ENCODE results near the gene SPEM3. TPM values are rescaled to one million over a fixed set of nuclear protein-coding genes. Genes with fewer than 3 reads are reported as not detected.

Gene SPEM3
- total and polyA plus RNA-seq, 4 donors, result not detected

DNA sequence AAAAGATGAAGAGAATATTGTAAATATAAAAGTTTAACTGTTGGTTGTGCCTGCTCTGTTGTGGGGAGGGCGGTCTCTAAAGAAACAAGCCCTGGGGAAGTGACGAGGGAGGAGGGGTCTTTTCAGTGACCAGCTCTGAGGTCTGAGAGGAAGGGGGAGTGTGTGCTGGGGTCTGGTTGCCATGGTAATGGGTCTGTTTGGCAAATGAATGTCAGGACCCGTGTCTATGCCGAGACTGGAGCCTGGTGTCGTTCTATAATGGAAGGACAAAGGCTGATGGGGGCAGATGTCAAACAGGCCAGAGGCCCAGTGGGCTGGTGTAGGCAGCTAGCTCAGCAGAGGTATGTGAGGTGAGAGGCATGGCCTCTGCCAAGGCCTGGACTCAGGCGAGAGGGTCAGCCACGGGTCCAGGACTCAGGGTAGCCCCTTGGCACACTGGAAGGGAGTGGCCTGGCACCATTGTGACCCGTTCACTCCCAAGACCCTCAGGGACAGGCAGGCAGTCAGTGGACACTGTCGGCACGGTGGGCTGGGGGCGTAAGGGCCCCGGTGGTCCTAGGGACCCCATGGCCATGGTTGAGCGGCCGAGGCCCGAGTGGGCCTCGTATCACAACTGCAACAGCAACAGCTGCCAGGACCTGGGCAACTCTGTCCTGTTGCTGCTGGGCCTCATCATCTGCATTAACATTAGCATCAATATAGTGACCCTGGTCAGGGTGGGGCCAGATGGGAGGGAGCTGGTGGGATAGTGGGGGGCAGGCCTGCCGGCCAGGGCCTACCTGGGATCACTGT, 8.6 kb upstream of the SPEM3 start, which contains the start of gene SPEM1:
Gene SPEM1 (plus strand): TSS at position 506 of the 792 bp plus-strand sequence. CDS start 61 bp downstream, at position 567.
- Histone ChIP-seq H3K9me3 (ENCODE audit: control insufficient read depth in 4 of 4, low read length in 3 of 4) (no peaks in the 10 kb centered on the region), H3K27ac (ENCODE audit: low read depth in 1 of 2, low read length in 2 of 2) (no peak within 1 kb of the TSS), H3K9ac (ENCODE audit: low read depth in 1 of 2, low read length in 2 of 2) (no peak within 1 kb of the TSS), H3K4me3 (ENCODE audit: low read depth in 1 of 3, low read length in 3 of 3) (no peak within 1 kb of the TSS), H3K36me3 (ENCODE audit: control insufficient read depth in 4 of 4, insufficient read depth in 3 of 4, low read depth in 1 of 4, low read length in 3 of 4) (no peaks in the 10 kb centered on the region), H3K4me1 (ENCODE audit: control insufficient read depth in 4 of 4, insufficient read depth in 4 of 4, low read length in 3 of 4) (no peaks in the 10 kb centered on the region), H3K27me3 (ENCODE audit: control insufficient read depth in 4 of 4, insufficient read depth in 4 of 4, low read length in 3 of 4) (no peaks in the 10 kb centered on the region)
- 85% methylated on average over 17 of the region's 17 CpGs for WGBS
- no peak for DNase-seq (ENCODE audit: low spot score)
- TF ChIP-seq FOXA2 (IDR thresholded peaks at IDR 0.05) (no peak), YY1 (IDR thresholded peaks at IDR 0.05) (no peak), HNF4G (IDR thresholded peaks at IDR 0.05) (no peak), NR2F2 (IDR thresholded peaks at IDR 0.05) (no peak), RXRA (IDR thresholded peaks at IDR 0.05) (no peak), HNF4A (conservative IDR thresholded peaks at IDR 0.05) (no peak), EGR1 (IDR thresholded peaks at IDR 0.05; ENCODE audit: low read depth in 2 of 2) (no peak)
- TF ChIP-seq, protein P1, sequence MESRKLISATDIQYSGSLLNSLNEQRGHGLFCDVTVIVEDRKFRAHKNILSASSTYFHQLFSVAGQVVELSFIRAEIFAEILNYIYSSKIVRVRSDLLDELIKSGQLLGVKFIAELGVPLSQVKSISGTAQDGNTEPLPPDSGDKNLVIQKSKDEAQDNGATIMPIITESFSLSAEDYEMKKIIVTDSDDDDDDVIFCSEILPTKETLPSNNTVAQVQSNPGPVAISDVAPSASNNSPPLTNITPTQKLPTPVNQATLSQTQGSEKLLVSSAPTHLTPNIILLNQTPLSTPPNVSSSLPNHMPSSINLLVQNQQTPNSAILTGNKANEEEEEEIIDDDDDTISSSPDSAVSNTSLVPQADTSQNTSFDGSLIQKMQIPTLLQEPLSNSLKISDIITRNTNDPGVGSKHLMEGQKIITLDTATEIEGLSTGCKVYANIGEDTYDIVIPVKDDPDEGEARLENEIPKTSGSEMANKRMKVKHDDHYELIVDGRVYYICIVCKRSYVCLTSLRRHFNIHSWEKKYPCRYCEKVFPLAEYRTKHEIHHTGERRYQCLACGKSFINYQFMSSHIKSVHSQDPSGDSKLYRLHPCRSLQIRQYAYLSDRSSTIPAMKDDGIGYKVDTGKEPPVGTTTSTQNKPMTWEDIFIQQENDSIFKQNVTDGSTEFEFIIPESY (IDR thresholded peaks at IDR 0.05), result no peak

DNA sequence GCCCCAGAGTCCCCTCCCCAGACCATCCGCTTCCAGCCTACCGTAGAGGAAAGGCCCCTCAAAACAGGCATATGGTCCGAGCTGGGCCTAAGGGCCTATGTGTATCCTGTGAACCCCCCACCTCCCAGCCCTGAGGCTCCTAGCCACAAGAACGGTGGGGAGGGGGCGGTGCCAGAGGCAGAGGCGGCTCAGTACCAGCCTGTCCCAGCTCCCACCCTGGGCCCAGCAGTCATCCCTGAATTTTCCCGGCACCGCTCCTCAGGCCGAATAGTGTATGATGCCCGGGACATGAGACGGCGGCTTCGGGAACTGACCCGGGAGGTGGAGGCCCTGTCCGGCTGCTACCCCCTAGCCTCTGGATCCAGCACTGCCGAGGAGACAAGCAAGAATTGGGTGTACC, 7.5 kb upstream of the SPEM3 start:
- no peaks in the 10 kb centered on the region for H3K27me3 ChIP-seq (ENCODE audit: control insufficient read depth in 4 of 4, insufficient read depth in 4 of 4, low read length in 3 of 4)
- H3K9me3 ChIP-seq (ENCODE audit: control insufficient read depth in 4 of 4, low read length in 3 of 4), result no peaks in the 10 kb centered on the region
- WGBS, result 95% methylated on average over 16 of the region's 16 CpGs
- no peaks in the 10 kb centered on the region for H3K4me1 ChIP-seq (ENCODE audit: control insufficient read depth in 4 of 4, insufficient read depth in 4 of 4, low read length in 3 of 4)
- H3K9ac ChIP-seq (ENCODE audit: low read depth in 1 of 2, low read length in 2 of 2), result no peak overlapping the region
- H3K27ac ChIP-seq (ENCODE audit: low read depth in 1 of 2, low read length in 2 of 2), result no peak overlapping the region
- TF ChIP-seq RXRA (IDR thresholded peaks at IDR 0.05) (no peak), HNF4G (IDR thresholded peaks at IDR 0.05) (no peak), TAF1 (conservative IDR thresholded peaks at IDR 0.05) (no peak)
- TF ChIP-seq, protein P1 (IDR thresholded peaks at IDR 0.05), result no peak
- TF ChIP-seq, protein P2, sequence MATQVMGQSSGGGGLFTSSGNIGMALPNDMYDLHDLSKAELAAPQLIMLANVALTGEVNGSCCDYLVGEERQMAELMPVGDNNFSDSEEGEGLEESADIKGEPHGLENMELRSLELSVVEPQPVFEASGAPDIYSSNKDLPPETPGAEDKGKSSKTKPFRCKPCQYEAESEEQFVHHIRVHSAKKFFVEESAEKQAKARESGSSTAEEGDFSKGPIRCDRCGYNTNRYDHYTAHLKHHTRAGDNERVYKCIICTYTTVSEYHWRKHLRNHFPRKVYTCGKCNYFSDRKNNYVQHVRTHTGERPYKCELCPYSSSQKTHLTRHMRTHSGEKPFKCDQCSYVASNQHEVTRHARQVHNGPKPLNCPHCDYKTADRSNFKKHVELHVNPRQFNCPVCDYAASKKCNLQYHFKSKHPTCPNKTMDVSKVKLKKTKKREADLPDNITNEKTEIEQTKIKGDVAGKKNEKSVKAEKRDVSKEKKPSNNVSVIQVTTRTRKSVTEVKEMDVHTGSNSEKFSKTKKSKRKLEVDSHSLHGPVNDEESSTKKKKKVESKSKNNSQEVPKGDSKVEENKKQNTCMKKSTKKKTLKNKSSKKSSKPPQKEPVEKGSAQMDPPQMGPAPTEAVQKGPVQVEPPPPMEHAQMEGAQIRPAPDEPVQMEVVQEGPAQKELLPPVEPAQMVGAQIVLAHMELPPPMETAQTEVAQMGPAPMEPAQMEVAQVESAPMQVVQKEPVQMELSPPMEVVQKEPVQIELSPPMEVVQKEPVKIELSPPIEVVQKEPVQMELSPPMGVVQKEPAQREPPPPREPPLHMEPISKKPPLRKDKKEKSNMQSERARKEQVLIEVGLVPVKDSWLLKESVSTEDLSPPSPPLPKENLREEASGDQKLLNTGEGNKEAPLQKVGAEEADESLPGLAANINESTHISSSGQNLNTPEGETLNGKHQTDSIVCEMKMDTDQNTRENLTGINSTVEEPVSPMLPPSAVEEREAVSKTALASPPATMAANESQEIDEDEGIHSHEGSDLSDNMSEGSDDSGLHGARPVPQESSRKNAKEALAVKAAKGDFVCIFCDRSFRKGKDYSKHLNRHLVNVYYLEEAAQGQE (IDR thresholded peaks at IDR 0.05), result no peak
- H3K36me3 ChIP-seq (ENCODE audit: control insufficient read depth in 4 of 4, insufficient read depth in 3 of 4, low read depth in 1 of 4, low read length in 3 of 4), result no peaks in the 10 kb centered on the region
- DNase-seq (ENCODE audit: low spot score), result no peak
- no peak overlapping the region for H3K4me3 ChIP-seq (ENCODE audit: low read depth in 1 of 3, low read length in 3 of 3)
